NCI-H69 (cell line): Measurements from ENCODE around the gene MEGF6.

Experiments
- DNase-seq: peaks from one replicate; lab custom pipeline; 2025; lab: John Stamatoyannopoulos, UW

The MEGF6 gene

DNA sequence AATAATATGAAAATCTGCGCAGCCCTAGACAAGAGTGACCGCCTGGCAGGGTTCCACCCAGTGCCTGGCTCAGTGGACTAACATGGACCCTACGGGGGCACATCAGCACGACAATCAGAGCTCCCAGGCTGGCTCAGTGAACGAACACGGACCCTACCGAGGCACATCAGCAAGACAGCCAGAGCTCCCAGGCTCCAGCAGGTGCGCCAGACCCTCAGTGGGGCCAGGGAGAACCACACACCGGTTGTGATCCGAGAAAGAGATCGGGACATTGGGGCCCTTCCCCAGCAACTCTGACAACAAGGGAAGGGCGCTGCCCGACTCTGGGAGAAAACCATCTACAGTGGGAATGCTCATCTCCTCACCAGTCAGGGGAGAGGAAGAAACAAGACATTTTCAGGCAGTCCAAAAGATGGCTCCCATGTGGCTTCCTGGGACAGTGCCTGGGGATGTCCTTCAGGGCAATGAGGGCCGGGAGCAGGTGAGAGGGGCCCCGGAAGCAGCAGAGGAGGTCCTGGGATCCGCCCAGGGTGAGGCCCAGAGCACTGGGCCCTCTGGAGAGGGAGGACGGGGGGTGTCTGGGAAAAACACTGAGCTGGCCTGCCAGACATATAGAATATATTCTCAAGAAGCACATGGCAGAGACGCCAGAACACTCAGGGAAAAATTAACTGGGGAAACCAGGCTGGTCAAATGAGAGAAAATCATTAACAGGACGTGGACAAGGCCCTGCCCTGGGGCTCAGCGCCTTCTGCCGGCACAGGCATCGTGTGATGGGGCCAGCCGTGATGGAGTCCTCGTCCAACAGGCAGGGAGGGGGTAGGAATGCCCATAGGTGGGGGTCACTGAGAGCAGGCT is 152.0 kb downstream of the MEGF6 start:
- DNase-seq = no peak

DNA sequence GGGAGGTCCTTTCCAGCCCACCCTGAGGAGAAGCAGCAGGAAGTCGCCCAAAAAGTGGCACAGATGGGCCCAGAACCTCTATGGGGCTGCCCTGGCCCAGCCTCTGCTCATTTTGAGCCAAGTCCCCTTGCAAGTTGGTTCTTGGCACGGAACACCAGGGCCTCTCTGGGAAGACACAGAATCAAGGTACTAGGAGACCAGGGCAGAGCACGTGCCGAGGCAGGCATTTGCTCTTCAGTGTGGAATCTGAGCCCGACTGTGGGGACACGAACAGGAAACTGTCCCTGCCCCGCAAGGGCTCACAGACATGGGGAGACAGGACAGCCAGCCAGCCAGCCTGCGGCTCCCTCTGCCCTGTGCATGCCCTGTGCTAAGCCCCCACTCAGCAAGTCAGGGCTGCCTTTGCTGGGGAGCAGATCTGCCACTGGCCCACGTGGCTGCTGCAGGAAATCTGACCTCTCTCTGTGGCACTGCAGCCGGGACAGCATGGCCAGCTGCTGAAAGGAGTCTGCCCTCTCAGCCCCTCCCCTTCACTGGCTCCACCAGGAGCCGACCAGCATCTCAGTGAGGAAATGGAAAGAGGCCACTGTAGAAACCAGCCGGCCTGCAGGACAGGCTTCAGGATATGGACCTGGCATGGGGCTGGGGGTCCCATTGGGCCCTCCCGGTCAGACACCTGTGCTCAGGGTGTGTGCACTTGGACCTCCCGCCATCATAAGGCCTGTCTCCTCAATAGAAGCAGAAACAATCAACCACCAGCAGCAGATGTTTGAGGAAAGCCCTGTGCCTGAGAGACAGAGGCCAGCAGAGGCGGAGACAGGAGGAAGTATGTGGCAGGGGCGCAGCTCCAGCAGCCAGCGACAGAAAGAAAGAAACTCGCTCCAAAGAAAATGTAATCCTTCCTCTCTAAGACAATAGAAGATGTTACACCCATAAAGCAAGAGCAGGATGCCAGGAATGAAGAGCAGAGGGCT is 153.1 kb downstream of the MEGF6 start:
- no peak for DNase-seq

DNA sequence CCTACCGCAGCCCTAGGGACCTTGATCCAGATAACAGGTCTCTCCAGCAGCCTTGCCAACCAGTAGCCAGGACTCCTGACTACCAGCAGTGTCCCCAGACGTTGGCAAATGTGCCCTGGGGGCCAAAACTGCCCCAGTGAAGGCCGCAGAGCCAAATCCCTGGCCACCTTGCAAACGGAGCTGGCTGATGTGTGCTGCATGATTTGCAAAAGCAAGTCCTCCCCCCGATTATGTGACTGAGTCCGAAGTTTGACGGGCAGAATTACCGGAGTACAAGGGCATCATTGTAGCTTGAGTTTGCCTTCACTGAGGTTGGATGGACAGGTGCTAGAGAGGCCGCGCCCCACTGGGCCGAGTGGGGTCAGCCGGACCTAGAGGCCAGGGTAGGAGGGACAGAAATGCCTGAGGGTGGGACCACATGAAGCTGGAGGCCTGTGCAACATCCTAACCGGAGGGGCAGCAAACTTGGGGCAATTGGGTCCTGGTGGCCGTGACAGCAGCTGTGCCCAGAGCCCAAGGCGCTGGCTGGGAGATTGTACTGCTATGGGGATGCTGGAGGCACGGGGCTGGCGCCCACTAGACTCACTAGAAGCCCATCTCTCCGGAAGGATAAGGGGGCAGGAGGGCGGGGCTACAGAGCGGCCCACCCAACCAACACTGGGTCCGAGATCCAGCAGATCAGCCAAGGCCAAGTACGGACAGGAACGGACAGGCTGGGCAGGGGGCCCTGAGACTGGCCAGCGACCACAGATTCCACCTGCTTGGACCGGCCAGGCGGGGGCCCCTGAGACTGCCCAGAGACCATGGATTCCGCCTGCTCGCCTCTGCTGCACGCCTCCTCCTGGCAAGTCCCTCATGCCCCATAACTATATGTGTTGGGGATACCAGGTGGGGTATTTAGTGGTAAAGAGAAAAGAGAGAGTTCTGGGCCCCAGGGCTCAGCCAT is 154.1 kb downstream of the MEGF6 start:
- DNase-seq = no peak

DNA sequence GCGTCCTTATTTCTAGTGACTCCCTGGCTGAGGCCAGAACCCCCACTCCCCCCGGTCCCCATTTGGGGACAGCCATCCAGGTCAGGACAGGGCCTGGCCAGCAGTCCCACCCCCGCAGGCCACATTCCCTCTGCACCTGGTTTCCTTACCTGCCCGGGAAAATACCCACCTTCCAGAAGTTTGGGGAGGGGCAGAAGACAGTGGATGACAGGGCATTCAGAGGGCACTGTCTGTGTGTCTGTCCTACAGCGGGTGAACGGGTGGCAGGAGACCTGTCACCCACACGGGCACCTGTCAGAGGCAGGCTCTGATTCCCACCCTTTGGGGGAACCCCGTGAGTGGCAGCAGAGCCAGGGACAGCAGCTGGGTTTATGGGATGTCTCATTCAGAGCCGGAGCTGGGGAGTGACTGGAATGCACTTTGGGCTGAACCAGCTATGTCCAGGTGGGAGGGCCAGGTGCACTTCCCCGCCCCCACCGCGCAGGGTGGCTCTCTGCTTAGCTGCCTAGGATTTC is 154.8 kb downstream of the MEGF6 start:
- no peak for DNase-seq

DNA sequence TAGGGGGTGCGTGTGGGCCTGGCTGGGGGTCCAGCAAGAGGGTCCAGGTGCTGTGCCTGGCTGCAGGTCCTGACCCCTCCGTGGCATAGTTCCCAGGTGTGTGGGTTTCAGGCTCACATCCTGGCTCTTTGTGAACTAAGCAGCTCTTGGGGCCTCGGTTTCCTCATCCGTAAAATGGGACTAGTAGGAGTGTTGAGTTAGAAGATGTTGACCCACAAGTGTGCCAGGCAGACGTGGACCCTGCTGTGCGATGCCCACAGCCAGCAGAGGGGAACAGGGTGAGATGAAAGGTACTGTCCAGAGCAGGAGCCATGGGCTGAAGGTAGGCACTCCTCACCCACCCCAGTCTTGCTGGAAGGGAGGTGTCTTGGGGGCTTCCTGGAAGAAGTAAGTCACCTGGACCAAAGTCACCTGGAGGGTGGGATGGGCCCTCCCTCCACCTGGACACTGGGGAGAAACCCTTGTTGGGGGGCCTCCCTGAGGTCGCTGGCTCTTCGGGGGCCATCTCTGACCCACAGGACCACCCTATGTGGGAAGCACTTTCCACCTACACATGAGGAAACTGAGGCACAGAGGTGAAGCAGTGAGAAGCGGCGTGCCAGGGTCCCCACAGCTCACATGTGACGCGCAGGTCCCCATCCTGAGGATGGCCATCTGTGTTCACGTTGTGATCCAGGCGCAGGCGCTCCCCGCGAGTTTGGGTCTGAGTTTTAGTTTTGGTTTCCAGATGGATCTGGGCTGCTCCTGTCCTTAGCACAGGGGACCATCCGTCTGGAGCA is 155.4 kb downstream of the MEGF6 start:
- DNase-seq = no peak

DNA sequence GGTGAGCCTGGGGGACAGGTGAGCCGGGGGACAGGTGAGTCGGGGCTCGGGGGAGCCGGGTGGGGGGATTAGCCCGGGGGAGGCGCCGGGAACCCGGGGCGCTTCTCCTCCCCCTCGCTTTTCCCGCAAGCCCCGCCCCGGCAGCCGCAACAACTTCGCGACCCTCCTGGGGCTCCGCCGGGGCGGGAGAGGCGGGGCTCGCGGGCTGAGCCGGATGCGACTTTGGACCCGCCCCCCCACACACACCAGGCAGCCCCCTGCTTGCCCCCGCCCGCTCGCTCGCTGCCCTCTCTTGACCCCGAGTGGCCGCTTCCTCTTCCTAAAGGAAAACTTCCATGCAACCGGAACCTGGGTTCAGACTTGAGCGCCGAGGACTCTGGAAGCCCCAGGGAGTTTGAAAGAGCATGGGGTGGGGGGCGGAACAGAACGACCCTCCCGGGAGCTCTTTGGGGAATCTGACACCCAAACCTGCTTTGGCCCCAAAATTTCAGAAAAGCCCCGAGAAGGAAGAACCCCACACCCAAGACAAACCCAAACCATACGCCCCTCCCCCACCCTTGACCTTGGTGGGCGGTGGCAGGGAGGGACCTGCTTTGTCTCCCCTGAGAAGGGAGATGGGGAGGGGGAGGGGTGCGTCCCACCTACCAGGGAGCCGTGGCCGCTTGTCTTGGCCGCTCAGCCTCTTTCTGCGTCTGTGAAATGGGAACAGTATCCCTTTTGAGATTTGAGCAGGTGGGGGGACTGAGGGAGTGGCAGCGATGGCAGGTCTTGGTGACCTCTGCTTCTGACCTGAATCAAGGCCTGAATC is 156.3 kb downstream of the MEGF6 start:
- DNase-seq = peak; percentile 69

DNA sequence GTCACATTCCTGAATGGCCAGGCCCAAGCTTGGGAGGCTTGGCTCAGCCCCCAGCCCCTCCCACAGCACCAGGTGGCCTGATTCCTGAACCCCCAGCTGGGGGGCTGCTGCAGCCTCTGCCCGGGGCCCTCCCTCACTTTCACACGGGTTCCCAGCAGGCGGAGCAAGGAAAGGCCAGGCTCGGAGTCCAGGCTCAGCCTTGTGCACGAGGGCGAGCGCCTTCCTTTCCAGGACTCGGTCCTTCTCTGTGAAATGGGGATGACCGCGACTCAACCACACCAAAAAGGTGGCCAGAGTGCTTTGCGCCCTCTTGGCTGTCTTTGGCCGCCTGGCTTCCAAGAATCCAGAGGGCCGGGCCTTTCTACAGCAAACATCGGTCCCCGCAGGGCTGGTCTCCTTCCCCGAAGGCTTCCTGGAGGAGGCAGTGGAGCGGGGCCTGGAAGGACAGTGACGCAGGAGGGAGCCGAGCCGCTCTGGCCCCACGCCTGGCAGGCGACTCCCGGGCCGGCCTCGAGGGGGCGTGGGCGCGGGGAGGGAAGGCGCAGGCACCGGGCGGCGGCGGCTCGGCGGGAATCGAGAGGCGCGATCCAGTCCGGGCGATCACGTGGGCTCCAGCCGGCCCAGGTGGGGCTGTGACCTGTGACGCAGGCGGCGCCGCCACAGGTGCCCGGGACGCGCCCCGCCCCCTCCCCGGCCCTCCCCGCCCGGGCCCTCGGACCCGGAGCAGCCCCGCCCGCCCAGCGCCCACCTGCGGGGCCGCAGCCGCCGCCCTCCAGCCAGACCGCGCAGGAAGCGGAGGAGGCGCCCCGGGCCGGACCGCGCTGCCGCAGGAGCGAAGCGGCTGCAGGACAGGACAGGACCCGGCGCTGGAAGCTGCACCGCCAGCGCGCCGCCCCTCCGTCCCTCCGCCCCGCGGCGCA is 157.2 kb downstream of the MEGF6 start, which contains the start of gene ARHGEF16:
Gene ARHGEF16, plus strand, starts transcription at position 775 of the 920 bp plus-strand sequence. CDS start 8,420 bp downstream, outside the sequence.
- peak; percentile 90 for DNase-seq

DNA sequence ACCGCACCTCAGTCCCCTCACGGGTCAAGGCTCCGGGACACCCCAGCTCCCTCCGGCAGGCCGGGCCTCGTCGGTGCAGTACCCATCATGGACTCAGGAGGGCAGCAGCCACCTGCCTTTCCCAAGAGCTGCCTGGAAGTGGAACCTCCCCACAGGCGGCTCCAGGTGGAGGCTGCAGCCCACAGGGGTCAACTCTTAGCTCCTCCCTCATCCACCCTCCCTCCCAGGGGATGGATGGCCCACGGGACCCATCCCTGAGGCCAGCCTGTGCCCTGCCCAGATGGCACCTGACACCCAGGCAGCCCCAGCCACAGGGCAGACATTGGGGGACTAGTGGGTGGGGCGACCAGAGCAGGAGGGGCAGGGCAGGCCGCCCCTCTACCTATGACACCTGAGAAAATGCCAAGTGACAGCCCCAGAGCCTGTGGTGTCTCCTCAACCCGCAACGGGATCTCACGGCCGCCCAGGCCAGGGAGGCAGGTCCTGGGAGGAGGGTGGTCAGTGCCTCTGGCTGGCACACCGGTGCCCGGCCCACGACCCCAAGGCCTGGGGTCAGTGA is 158.0 kb downstream of the MEGF6 start:
- DNase-seq = peak; percentile 73

DNA sequence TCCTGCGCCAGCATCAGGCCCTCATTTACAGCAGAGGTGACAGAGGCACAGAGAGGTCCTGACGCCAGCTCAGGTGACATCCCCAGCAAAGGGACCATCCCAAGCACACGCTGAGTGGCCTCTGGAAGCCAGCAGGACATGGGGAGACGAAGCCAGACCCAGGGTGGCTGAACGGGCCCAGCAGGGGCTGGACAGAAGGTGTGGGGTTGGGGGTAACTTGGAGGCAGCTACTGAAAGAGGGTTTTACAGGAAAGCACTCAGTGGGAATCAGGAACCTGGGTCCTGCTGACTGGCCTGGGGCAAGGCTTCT is 158.5 kb downstream of the MEGF6 start:
- no peak for DNase-seq

DNA sequence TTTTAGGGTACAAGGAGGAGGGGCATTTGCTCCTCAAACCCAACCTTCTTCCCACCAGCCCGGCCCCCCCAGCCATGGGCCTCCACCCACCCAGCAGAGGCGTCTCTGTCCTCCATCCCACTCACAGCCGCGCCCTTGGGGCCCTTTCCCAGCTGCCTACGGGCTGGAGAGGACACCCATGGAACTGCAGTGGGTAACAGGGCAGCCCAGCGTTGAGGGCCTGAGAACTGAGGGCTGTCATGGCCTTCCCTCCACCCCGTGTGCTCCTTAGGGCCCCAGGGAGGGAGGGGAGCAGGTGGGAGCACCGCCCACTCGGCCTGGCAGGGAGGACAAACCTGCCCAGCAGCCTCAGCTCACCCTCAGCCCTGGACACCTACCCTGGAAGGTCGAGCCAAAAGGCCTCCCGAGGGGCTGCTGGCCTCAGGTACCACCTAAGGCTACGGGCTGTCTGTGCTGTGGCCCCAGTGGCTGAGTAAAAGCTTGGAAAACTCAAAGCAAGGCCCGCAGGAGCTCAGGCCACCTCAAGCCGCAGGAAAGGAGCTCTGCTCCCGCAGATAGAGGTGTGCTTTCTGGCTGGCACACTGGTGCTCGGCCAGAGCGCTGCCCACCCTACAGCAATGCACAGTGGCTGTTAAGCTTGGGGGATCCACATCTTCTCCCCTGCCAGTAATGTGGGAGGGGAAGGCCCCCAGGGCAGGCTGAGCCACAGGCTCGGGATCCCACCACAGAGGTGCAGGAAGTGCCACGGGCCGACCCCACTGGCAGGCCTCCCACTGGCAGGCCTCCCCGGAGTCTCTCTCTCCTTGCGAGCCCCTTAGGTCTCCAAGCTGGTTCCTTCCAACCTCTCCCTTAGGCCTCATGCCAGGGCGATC is 159.1 kb downstream of the MEGF6 start:
- no peak for DNase-seq

DNA sequence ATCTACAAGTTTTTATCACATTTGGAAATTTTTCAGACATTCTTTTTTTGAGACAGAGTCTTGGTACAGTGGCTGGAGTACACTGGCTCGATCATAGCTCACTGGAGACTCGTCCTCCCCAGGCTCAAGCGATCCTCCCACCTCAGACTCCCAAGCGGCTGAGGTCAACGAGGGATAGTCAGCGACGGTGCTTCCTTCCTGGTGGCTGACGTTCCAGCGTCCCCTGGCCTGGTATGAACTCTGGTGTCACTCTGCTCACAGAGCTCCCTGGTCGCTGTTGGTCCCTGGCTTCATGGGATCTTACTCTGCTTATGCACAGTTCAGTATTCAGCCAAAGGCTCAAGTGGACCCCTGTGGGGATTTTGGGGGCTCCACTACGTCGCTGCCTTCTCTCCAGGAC is 160.3 kb downstream of the MEGF6 start:
- no peak for DNase-seq

DNA sequence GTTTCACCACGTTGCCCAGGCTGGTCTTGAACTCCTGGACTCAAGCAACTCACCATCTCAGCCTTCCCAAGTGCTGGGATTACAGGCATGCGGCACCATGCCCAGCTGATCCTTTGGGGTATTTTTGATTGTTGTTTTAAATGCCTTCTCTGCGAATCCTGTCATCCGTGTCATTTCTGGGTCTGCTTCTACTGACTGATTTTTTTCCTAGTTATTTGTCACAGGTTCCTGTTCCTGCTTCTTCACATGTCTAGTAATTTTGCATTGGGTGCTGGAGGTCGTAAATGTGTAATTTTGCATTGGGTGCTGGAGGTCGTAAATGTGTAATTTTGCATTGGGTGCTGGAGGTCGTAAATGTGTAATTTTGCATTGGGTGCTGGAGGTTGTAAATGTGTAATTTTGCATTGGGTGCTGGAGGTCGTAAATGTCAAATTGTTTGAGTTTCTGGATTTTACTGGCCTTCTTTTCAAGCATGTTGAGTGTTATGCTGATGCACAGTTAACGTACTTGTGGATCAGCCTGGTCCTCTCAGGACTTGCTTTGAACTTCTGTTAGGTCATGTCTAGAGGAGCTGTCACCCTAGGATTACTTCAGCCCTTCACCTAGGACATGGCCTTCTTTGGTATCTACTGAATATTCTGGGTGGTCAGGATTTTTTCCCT is 161.0 kb downstream of the MEGF6 start:
- no peak for DNase-seq

DNA sequence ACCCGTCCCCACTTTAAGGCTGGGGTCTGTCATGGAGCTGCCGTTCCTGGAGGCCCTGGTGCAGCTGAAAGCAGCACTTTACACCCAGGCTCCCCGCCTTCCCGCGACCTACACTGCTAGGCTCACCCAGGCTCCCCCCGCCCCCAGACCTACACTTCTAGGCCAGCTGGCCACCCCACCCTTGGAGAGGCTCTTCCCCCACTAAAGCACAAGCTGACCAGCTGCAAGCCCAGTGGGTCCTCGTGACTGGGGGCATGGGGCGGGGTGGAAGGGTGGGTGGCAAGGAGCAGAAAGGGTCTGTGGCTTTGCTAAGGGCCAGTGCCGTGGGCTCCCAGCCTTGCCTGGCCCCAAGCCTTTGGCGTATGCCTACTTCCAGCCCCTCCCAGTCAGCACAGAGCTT is 166.6 kb downstream of the MEGF6 start:
- DNase-seq = no peak

DNA sequence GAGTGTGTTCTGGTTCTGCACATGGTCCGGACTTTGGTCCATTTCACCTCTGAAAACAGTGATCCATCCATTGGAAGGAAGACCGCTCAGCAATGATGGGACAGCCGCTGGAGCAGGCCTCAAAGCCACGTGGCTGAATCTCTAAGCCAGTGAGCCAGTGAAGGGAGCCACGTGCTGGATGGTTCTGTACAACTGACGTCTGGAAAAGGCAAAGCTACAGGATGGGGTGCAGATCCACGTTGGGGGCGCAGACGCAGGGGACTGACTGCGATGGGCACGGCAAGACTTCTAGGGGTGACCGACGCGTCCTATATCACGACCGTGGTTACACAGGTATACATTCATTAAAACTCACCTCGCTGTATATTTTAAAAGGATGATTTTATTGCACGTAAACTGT is 167.0 kb downstream of the MEGF6 start:
- no peak for DNase-seq

DNA sequence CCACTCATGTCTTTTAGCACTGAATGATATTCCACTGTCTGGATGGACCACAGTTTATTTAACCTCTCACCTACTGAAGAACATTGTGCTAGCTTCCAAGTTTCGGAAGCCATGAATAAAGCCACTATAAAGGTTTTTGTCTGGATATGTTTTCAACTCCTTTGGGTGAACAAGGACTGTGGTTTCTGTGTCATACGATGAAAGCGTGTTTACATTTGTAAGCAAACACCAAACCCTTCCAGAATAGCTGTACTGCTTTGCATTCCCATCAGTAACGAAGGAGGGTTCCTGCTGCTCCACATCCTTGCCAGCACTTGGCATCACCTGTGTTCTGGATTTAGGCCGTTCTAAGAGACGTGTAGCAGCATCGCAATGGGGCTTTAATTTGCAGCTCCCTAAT is 167.5 kb downstream of the MEGF6 start:
- no peak for DNase-seq

DNA sequence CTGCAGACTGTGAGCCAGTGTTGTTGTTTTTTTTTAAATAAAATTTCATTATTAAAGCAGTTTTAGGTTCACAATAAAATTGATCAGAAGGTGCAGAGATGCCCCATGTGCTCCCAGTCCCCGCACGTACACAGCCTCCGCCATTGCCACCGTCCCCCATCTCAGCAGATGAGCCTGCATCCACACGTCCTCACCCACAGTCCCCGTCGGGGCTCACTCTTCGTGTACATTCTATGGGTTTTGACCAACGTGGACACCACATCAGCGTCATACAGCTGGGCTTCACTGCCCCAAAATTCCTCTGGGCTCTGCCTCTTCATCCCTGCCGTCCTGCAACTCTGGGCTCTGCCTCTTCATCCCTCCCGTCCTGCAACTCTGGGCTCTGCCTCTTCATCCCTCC is 168.4 kb downstream of the MEGF6 start:
- no peak for DNase-seq

DNA sequence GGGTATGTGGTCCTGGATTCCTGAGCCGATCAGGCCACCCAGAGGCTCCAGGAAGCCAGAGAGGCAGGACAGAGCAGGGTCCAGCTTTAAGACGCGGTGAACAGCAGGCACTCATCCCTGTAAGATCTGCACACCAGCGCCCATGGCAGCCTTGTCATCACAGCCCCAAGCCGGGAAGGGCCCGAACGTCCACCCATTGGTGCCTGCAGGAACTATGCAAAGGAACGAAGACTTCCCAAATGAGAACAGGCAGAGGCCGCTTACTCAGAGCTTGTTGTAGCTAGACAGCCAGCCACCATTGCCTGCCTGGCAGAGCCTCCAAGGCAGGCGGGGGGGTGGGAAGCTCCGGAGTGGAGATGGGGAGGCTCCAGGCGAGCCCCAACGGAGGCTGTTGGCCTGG is 169.0 kb downstream of the MEGF6 start:
- no peak for DNase-seq
